NCI-H2029 treated with DMSO at 0.1 percent for 48 hours (cell line): Measurements from ENCODE around the gene CELSR1.

Experiments
- DNase-seq: peaks from one replicate; lab custom pipeline; 2025; lab: John Stamatoyannopoulos, UW

The CELSR1 gene

GRCh38 chr22:46362203-46362933, 175.1 kb downstream of the CELSR1 start:
- no peak for DNase-seq

- no peak for DNase-seq
Observed at GRCh38 chr22:46361826-46362202, 175.6 kb downstream of the CELSR1 start.

GRCh38 chr22:46360891-46361290, 176.5 kb downstream of the CELSR1 start:
- DNase-seq, result no peak

- no peak for DNase-seq
Observed at GRCh38 chr22:46360097-46360496, 177.3 kb downstream of the CELSR1 start.

GRCh38 chr22:46359362-46359761, 178.1 kb downstream of the CELSR1 start:
- DNase-seq, result no peak

- DNase-seq, result no peak
Observed at GRCh38 chr22:46358766-46359165, 178.7 kb downstream of the CELSR1 start.

GRCh38 chr22:46357711-46358520, 179.5 kb downstream of the CELSR1 start:
- no peak for DNase-seq

- DNase-seq, result no peak
Observed at GRCh38 chr22:46356496-46357480, 180.6 kb downstream of the CELSR1 start.

- no peak for DNase-seq
Observed at GRCh38 chr22:46355996-46356471, 181.4 kb downstream of the CELSR1 start.

GRCh38 chr22:46355369-46355995, 181.9 kb downstream of the CELSR1 start:
- no peak for DNase-seq

- no peak for DNase-seq
Observed at GRCh38 chr22:46354993-46355305, 182.5 kb downstream of the CELSR1 start.

- DNase-seq, result no peak
Observed at GRCh38 chr22:46354176-46354992, 183.0 kb downstream of the CELSR1 start.

GRCh38 chr22:46353483-46354105, 183.8 kb downstream of the CELSR1 start:
- DNase-seq, result no peak

- DNase-seq, result no peak
Observed at GRCh38 chr22:46352691-46353386, 184.6 kb downstream of the CELSR1 start.

GRCh38 chr22:46352276-46352675, 185.1 kb downstream of the CELSR1 start:
- DNase-seq, result no peak

GRCh38 chr22:46351767-46352166, 185.7 kb downstream of the CELSR1 start:
- no peak for DNase-seq

GRCh38 chr22:46351131-46351735, 186.2 kb downstream of the CELSR1 start:
- no peak for DNase-seq

GRCh38 chr22:46350646-46351045, 186.8 kb downstream of the CELSR1 start:
- no peak for DNase-seq

- DNase-seq, result no peak
Observed at GRCh38 chr22:46350121-46350520, 187.3 kb downstream of the CELSR1 start.
